ENCODE results near the gene GOLGA6L10. TPM values are rescaled to one million over a fixed set of nuclear protein-coding genes. Genes with fewer than 3 reads are reported as not detected.

The GOLGA6L10 gene
- total RNA-seq, 1 experiment from 2014 or later = 2.0 TPM

- Histone ChIP-seq H3K79me1 (ENCODE audit: insufficient read depth, low read depth, low read length, poor library complexity, severe bottlenecking) (no peaks in the 10 kb centered on the region), H3T11ph (ENCODE audit: low read length) (no peak overlapping the region), H3K14ac (ENCODE audit: insufficient read depth, low read length) (no peak overlapping the region; the same call in 1 of the 2 replicates), H3K4me1 (ENCODE audit: insufficient read depth, low read length) (no peaks in the 10 kb centered on the region), H3K23ac (ENCODE audit: insufficient read length, low read depth, low read length) (no peak overlapping the region), H2BK12ac (ENCODE audit: insufficient read length, low read depth, low read length) (no peak overlapping the region), H3K4ac (ENCODE audit: low read depth, low read length) (no peak overlapping the region), H2BK20ac (ENCODE audit: low read depth, low read length, poor library complexity, severe bottlenecking) (no peak overlapping the region), H2BK5ac (ENCODE audit: insufficient read length, low read length) (no peak overlapping the region), H3K9ac (ENCODE audit: extremely low read depth, insufficient read length, low read length) (no peak overlapping the region), H2AFZ (ENCODE audit: low read length) (no peak overlapping the region), H4K8ac (replicated peaks; ENCODE audit: insufficient read length, low read depth, low read length) (no peak overlapping the region), H3K27ac (ENCODE audit: insufficient read length, low read depth, low read length) (no peak overlapping the region), H2BK120ac (ENCODE audit: low read depth, low read length, poor library complexity, severe bottlenecking) (no peak overlapping the region), H4K91ac (ENCODE audit: insufficient read length, low read depth, low read length) (no peak overlapping the region), H2AK5ac (ENCODE audit: insufficient read length, low read length) (no peak overlapping the region), H3K9me3 (ENCODE audit: control insufficient read depth, low read depth, low read length) (no peaks in the 10 kb centered on the region), H3K18ac (ENCODE audit: insufficient read length, low read depth, low read length) (no peak overlapping the region), H4K5ac (ENCODE audit: insufficient read length, low read depth, low read length) (no peak overlapping the region), H3K79me2 (ENCODE audit: insufficient read depth, low read length) (no peaks in the 10 kb centered on the region), H3K56ac (ENCODE audit: insufficient read length, low read depth, low read length) (no peak overlapping the region), H2BK15ac (ENCODE audit: low read depth, low read length) (no peak overlapping the region), H3K27me3 (ENCODE audit: insufficient read depth, low read length) (no peaks in the 10 kb centered on the region), H4K20me1 (ENCODE audit: control insufficient read depth, insufficient read depth, insufficient read length) (no peaks in the 10 kb centered on the region), H3K4me2 (ENCODE audit: insufficient read depth, insufficient read length, low read length) (no peak overlapping the region), H3K23me2 (ENCODE audit: insufficient read length, low read depth, low read length, poor library complexity, severe bottlenecking) (no peaks in the 10 kb centered on the region)
- Mint-ChIP-seq H3K27ac (no peak overlapping the region), H3K36me3 (ENCODE audit: insufficient read depth in 1 of 3, low read depth in 3 of 3) (no peaks in the 10 kb centered on the region), H3K9me3 (no peaks in the 10 kb centered on the region; a peak in 1 of 5 replicates), H3K4me3 (no peak overlapping the region), H3K27me3 (ENCODE audit: low read depth) (no peaks in the 10 kb centered on the region; the same call in 1 of the 2 replicates), H3K4me1 (no peaks in the 10 kb centered on the region)
- TF ChIP-seq CTCF (conservative IDR thresholded peaks at IDR 0.05) = no peak
- no peak for DNase-seq
- WGBS (ENCODE audit: extremely low coverage, insufficient read length, low lambda C conversion rate) = no CpG with 5 or more reads among the region's 3 CpGs
These were observed 47.8 kb downstream of the GOLGA6L10 start for GRCh38 chr15:82301296-82302016.
